ENCODE measurements around the gene HDAC1.
"Not testable (repeated sequence)": the region's sequence is repeated elsewhere in the genome, so short reads cannot be mapped to it uniquely, and the experiment has no call there.

The HDAC1 gene

DNA sequence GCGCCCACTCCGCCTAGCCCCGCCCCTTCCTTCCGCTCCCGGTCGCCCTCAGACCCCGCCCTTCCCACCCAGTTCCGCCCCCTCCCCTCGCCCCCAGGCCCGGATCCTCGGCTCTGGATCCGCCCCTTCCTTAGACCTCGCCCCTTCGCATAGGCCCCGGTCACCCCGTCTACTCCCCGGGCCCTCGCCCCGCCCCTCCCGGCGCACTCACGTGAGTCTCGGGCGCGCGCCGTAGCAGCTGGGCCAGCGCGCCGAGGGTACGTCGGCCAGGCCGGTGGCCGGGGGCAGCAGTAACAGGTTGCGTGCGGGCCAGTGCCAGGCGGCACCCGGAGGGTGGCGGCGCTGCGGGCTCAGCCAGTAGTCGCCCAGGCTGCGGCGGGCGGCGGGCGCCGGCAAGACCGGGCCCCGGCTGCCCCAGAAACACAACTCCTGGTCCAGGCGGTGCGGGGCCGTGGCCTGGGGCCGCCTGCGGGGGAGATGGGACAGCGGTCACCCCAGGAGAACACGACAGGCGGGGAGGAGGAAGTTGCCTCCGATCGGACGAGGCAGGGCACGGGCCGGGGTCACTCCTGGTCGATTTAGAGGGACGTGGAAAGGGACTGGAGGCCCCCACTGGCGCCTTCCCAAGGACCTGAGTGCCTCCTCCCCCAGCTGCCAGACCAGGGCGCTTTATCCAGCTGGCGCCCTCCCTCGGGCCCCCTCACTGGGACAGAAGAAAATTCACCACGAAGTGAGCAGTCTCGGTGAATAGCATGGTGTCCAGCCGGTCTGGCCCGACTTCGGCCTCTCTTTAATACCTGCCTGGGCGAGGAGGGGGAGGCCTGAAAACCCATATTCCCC is 59.7 kb downstream of the HDAC1 start:
- DNase-seq, result peak; percentile 92

DNA sequence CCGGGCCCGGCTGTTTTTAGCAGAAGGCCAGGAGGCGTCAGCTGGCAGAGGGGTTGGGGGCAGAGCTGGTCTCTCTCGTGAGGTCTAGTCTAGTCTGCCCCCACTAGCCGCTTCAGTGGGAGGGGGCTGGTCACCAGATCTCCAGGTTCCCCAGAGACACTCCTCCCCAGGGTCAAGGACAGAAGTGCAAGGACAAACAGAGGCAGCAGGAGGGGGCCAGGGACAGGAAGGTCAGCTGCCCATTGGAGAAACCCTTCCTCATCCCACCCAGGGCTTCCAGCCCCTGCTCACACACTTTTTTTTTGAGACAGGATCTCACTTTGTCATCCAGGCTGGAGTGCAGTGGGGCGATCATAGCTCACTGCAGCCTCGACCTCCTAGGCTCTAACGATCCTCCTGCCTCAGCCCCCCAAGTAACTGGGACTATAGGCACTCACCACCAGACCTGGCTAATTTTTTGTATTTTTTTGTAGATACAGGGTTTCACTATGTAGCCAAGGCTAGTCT is 60.4 kb downstream of the HDAC1 start:
- peak; percentile 62 for DNase-seq

DNA sequence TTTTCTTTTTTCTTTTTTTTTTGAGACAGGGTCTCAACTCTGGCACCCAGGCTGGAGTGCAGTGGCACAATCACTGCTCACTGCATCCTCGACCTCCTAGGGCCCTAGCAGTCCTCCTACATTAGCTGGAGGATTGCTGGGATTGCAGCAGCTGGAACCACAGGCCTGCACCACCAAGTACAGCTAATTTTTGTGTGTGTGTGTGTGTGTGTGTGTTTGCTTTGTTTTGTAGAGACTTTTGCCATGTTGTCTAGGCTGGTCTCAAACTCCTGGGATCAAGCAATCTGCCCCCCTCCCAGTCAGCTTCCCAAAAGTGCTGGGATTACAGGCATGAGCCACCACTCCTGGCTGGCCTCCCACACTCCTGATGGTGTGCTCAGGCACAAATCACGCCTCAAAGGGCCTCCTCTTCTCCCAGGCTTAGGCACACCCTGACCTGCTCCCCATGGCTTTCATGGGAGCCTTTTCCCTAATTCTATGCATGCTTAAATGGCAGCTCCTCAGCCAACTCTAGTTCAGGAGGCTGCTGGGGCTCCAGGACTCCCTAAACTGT is 61.0 kb downstream of the HDAC1 start:
- no peak for DNase-seq

DNA sequence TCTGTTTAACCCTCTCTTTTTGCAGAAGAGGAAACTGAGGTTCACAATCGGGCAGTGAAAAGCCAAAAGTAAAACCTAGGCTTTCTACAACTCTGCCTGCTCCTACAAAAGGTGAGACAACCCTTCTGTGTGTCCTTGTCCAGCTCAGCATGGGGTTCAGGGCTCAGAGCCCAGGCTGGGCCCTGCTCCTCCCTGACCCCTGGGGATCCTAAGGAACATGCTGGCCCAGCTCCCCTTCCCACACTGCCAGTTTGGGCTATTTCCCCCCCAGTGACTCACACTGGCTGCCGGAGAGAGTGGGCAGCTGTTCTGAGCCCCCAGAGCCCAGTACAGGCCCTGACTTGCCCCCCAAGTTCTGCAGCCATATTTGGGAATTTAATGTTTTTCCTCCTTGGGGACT is 61.5 kb downstream of the HDAC1 start:
- DNase-seq, result no peak

DNA sequence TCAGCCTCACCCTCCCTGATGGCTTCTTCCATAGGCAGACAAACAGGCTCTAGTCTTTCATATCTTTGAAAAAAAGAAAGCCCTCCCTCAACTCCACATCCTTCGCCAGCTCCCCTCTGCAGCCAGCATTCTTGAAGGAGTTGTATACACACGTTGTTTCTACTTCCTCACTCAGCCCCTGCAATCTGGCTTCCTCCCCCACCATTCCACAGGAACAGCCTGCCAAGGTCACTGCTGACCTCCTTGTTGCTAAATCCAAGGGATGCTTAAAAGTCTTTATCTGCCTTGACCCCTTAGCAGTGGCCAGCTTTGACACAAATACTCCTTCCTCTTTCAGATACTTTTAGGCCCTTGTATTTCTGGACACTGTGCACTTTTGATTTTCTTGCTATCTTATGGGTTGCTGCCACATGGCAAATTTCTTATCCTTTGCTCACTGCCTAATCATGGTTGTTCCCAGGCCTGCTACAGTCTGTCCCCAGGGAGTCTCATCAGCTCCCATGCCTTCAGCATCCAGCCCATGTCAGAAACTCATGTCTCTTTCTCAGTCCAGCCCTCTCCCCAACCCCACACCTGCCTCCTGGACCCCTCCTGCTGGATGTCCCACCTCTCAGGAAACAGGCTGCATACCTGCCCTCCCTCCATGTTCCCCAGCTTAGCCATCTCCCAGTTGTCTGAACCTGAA is 62.1 kb downstream of the HDAC1 start:
- no peak for DNase-seq

DNA sequence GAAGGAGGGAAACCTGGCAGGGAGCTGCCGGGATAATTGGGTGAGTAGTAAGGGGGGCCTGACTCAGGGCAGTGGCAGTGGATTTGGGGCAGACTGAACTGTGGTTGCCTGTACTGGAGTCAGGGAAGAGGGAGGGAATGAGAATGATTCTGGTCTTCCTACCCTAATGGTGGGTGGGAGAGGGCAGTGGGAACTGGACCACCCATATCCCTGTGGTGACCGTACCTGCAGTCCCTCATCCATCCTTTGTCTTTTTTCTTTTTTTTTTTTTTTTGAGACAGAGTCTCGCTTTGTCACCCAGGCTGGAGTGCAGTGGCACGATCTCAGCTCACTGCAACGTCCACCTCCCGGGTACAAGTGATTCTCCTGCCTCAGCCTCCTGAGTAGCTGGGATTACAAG is 63.9 kb downstream of the HDAC1 start:
- DNase-seq, result not testable (repeated sequence)

DNA sequence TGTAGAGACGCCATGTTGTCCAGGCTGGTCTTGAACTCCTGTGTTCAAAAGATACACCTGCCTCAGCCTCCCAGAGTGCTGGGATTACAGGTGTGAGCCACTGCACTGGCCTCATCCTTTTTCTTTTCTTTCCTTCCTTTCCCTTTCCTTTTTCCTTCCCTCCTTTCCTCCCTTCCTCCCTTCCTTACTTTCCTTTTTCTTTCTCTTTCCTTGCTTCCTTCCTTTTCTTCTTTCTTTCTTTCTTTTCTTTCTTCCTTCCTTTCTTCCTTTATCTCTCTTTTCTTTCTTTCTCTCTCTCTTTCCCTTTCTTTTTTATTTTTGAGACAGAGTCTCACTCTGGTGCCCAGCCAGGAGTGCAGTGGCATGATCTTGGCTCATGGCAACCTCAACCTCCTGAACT is 64.6 kb downstream of the HDAC1 start:
- DNase-seq, result no peak

GRCh38 chr1:32357614-32358013 is 65.7 kb downstream of the HDAC1 start:
- no peak for DNase-seq

DNA sequence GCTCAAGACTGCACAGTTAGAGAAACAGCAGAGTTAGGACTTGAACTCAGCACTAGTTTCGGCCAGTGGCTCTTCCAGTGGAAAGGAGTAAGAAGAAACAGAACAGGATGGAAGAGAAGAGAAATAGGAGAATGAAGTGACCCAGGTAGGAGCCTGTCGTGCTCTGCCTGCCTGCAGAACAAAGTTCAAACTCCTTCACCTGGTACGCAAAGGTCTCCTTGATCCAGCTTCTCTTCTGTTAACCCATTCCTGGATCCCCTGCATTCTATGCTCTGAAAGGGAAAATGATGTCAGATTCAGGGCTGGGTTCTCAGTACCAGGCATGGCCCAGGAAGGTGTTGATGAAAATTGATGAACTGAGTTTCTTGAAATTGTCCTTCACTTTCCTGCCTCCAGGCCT is 66.6 kb downstream of the HDAC1 start:
- DNase-seq, result no peak

DNA sequence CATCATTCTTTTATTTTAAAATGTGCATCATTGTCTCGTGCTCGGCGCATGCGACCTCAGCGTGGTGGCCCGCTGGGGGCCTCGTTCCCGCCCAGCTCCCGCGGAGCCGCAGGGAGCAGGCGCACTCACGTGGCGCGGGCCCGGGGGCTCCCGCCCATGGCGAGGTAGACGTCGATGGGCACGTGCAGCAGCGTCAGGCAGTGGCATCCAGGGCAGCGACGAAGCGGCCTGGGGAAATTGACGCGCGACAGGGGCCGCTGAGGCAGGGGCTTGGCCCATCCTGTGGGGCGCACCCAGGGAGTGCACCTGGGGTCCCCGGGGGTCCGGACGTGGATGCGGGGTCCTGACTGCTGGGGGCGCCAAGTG is 69.4 kb downstream of the HDAC1 start:
- DNase-seq, result no peak

DNA sequence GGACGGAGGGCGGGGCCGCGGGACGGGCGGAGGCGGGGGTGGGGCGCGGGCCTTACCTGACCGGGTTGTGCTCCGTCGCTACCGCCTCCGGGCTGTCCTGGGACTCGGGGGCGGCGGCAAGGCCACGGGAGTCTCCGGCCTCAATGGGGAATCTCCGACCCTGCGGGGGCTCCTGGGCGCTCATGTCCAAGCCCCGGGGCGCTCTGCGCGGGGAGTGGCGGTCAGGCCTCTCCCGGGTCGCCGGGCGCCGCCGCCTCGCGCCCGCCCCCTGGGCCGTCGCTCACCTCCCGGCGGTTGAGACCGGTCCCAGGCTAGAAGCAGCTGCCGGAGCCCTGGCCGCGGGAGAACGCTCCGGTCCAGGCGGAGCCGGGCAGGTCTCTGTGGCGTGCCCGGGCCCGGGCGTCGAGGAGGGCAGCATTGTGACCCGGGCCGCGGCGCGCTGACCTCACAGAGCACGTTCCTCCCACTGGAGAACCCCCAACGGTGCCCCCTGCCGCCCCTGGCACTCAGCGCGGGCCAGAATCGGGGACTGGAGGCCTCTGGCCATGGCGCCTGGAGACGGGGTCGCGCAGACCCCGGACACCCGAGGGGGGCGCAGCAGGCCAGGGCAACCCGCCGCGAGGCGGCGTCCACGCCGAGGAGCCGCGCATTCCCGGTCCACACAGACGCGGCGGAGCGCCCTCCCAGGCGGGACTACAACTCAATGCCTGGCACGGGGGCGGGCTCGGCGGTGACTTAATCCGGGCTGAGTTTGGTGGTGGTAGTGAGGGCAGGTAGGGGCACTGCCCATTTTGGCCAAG is 70.0 kb downstream of the HDAC1 start:
- DNase-seq, result peak; percentile 77

- DNase-seq, result no peak
Measured at GRCh38 chr1:32362474-32363313, 70.8 kb downstream of the HDAC1 start, which contains the start of the genes FAM229A and TSSK3. TSS of gene FAM229A (minus strand) at chr1:32362485. CDS start at chr1:32362091, 394 bp downstream. TSS of gene TSSK3 (plus strand) at chr1:32362539. CDS start at chr1:32362702, 163 bp downstream.

DNA sequence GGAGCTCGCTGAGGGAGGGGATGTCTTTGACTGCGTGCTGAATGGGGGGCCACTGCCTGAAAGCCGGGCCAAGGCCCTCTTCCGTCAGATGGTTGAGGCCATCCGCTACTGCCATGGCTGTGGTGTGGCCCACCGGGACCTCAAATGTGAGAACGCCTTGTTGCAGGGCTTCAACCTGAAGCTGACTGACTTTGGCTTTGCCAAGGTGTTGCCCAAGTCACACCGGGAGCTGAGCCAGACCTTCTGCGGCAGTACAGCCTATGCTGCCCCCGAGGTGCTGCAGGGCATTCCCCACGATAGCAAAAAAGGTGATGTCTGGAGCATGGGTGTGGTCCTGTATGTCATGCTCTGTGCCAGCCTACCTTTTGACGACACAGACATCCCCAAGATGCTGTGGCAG is 71.8 kb downstream of the HDAC1 start:
- DNase-seq, result no peak

DNA sequence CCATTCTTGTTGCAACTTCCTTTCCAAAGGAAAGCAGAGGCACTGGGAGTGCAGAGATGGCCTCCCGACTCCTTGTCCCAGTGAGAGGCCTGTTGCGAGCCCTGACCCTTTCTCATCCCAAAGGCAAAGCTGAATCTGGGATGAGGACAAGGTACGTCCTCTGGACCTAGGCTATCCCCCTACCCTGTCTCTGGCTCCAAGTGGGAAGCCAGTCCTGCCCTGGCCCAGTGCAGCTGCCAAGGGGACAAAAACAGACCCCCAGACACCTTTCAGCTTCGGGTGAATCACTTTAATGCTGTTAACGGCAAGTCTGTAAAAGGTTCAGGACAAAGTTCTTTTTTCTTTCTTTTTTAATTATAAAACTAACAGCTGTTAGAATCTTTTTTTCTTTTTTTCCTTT is 73.0 kb downstream of the HDAC1 start:
- DNase-seq, result no peak

GRCh38 chr1:32365445-32365844 is 73.6 kb downstream of the HDAC1 start:
- DNase-seq, result no peak

GRCh38 chr1:32367912-32368635 is 76.2 kb downstream of the HDAC1 start:
- no peak for DNase-seq

DNA sequence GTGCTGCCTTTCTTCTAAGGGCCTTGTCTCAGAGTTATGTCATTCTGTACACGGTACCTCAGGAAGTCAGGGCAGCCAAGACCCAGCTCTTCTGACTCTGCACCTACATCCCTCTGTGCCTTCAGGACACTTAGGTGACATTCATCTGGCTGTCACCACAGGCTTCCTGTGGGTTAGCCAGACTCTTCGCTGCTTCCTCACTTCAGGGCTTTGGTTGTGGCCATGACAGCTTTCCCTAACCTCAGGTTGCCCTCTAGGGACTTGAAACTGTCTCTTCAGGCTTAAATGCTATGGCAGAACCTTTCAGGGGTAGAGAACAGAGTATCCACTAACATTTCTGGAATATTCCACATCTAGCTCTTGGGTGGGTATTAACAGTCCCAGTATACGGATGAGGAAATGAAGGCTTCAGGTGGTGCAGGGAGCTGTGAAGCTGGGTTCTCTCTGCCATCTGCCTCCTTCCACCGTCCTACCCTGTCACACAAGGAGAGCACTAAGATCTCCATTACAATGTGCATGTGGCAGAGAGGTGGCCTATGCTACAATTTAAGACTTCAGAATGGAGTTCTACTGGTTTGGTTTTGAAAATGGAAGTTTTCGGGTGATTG is 80.4 kb downstream of the HDAC1 start:
- no peak for DNase-seq

- DNase-seq, result no peak
Measured at GRCh38 chr1:32373996-32374592, 82.2 kb downstream of the HDAC1 start.

DNA sequence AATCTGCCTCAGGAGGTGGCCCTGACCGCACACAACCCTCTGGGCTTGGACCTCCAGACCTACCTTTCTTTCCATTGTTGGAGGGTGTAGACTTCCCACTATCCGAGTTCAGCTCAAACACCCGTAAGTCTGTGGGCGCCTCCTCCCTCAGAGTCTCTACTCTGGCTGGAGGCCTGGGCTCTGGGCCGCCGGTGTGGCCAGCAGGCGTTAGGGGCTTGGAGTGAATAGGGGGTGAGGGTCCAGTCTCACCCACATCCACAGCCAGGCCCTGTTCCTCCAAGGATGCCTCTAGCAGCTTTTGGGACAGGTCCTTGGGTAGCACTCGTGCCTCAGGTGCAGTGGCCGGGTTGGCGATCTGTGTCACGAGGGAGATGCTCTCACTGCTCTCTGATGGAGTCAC is 84.3 kb downstream of the HDAC1 start:
- no peak for DNase-seq

DNA sequence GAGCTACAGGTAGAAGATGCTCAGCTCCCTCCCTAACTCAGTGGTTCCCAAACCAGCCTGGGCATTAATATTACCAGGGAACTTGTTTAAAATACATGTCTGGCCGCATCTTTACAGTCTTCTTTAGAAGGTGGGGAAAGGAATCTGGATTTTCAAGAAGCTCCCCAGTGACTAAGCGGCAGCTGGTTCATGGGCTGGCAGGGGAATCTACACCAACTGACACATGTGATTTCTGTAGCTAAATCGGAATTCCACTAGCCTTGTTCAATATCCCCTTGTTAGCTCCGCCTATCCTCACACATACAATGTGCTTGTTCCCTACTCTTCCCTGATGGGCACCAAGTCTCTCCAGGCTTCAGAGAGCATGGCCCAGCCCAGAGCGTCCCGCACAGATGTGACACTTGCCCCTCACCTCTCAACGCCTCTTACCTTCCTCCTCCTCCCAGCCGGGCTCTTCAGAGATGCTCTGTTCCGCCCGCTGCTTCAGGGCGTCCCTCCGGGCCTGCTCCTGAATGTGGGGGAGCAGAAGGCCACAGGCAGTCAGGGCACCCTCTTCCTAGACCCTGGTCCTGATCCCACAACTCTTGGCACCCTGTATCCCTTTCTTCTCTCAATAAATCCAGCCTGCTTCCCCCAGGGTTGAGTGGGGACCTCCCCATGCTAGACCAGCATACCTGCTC is 85.8 kb downstream of the HDAC1 start:
- DNase-seq, result no peak

All from activated CD8-positive, alpha-beta memory T cell treated with anti-CD3 and anti-CD28 coated beads for 24 hours (primary cell).